Muscle of leg (tissue), 11 donors: Measurements from ENCODE around the gene BNIP5. TPM values are rescaled to one million over a fixed set of nuclear protein-coding genes. Genes with fewer than 3 reads are reported as not detected.
A peak's percentile ranks its signal among the peaks of the same experiment; 100 is the strongest.

Source experiments
- DNase-seq: peaks from one replicate; pipeline ENCODE4 v3.0.0; 2013
- H3K27ac ChIP-seq: one replicate; pipeline ENCODE4 v1.5.1; 2013; ENCODE audit warnings: mild to moderate bottlenecking, low read length, control low read depth
- H3K27me3 ChIP-seq: one replicate; pipeline ENCODE4 v1.6.1; 2013; ENCODE audit warnings: low read length; ENCODE audit not compliant: control insufficient read depth, insufficient read depth
- H3K36me3 ChIP-seq: one replicate; pipeline ENCODE4 v1.6.1; 2013; ENCODE audit warnings: low read length; ENCODE audit not compliant: control insufficient read depth, insufficient read depth
- H3K4me1 ChIP-seq: one replicate; pipeline ENCODE4 v1.6.1; 2013; ENCODE audit warnings: low read length; ENCODE audit not compliant: control insufficient read depth, insufficient read depth
- H3K4me3 ChIP-seq: one replicate; pipeline ENCODE4 v1.5.1; 2013; ENCODE audit warnings: low read length, control low read depth
- H3K9me3 ChIP-seq: replicated peaks from 2 replicates; pipeline ENCODE4 v1.6.1; 2013; ENCODE audit warnings: low read depth, low read length; ENCODE audit not compliant: control insufficient read depth
- WGBS: methylation state at CpG from one replicate; pipeline ENCODE4 v1.1.5; 2013; ENCODE audit warnings: missing lambda C conversion rate; ENCODE audit not compliant: insufficient coverage; 5-methylcytosine and 5-hydroxymethylcytosine counted together
- polyA plus RNA-seq, 8 donors: library from polyadenylated mRNA; unstranded; fragments of 120-200 nt; gene quantifications; one replicate each; pipeline versions ENCODE4 v1.2.1 to v1.2.3, GENCODE V29; 2013; ENCODE audit warnings: inconsistent platforms in 1 of 8, low replicate concordance in 1 of 8; ENCODE audit not compliant: insufficient read length in 8 of 8, insufficient read depth in 1 of 8
- total RNA-seq: library from RNA; stranded (reverse); fragments of 120-200 nt; gene quantifications from one replicate; pipeline ENCODE4 v1.2.4, GENCODE V29; 2013

BNIP5 gene
- total and polyA plus RNA-seq, 9 donors = 0.04 to 0.65 (median 0.07) TPM; not detected in 2

DNA sequence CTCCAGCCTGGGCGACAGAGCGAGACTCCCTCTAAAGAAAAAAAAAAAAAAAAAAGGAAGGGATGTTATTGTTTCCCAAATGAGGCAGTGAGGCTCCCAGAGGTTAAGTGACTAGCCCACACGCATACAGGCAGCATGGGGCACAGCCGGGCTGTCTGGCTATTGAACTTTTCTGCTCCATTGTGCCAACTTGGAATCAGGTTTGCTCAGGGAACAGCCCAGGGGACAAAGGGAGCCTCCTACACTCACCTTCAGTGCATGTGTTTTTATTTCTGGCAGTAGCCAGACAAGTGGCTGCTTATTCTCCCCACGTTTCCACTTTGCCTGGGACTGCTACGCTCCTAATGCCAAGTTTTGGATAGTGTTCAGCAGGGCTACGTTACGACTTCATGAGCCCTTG is 40.1 kb upstream of the BNIP5 start:
- Histone ChIP-seq H3K4me3 (no peak overlapping the region), H3K4me1 (no peaks in the 10 kb centered on the region), H3K27ac (no peak overlapping the region), H3K9me3 (no peaks in the 10 kb centered on the region), H3K27me3 (peaks cover 26% of the 10 kb centered on the region), H3K36me3 (no peaks in the 10 kb centered on the region)
- WGBS = 74% methylated on average over 7 of the region's 8 CpGs
- no peak for DNase-seq

DNA sequence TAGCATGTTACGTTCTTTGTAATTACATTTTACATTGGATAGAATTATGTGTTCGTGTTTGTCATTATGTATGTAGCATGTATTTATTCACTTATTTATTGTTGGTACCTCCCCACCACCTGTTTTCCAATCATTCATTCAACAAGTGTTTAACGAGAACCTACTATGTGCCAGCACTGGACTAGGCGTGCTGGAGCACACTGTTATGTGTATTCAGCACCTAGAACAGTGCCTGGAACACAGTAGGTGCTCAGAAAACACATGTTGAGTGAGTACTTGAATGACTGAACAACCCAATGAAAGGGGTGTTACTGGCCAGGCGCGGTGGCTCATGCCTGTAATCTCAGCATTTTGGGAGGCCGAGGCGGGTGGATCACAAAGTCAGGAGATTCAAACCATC is 39.5 kb upstream of the BNIP5 start:
- 95% methylated on average over 3 of the region's 8 CpGs for WGBS
- Histone ChIP-seq H3K9me3 (no peaks in the 10 kb centered on the region), H3K36me3 (no peaks in the 10 kb centered on the region), H3K4me3 (no peak overlapping the region), H3K4me1 (no peaks in the 10 kb centered on the region), H3K27ac (no peak overlapping the region), H3K27me3 (peaks cover 26% of the 10 kb centered on the region)
- no peak for DNase-seq

DNA sequence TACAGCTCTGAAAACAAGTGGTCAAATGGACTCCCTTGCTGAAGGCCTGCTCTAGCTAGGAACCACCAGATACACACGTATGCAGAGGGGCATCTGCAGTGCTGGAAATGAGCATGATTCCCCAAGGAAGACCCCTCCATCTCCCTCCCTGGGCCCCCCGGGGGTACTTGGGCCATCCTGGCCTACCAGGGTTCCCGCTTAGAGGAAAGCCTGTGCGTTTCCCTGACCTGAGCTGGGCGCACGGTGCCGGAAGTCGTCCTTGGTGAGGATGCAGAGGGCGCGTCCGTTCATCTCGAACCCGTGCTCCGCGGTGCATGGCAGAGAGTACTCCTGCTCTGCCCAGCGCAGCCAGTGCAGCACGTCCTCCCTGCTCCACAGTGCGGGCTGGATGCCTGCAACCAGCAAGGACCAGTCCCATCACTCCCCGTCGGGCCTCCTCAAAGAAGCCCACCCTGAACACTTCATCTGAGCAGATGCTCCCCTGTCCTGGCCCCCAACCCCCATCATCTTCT is 39.0 kb upstream of the BNIP5 start:
- Histone ChIP-seq H3K27ac (no peak overlapping the region), H3K4me1 (no peaks in the 10 kb centered on the region), H3K4me3 (no peak overlapping the region), H3K9me3 (no peaks in the 10 kb centered on the region), H3K36me3 (no peaks in the 10 kb centered on the region), H3K27me3 (peaks cover 26% of the 10 kb centered on the region)
- no peak for DNase-seq
- 88% methylated on average over 20 of the region's 20 CpGs for WGBS

DNA sequence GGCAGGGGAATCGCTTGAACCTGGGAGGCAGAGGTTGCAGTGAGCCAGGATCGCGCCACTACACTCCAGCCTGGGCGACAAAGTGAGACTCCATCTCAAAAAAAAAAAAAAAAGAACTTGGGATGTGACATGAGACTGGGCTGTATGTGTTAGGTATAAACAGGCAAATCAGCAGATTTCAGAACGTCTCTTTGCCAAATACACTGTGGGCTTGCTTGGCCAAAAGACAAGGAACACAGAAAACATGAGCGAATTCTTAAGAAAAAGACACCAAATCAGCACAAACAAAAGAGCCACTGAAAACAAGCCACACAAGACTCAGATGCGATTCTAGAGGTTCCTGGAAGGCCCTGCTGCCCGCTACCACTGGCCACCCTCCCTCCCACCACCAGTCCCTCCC is 38.3 kb upstream of the BNIP5 start:
- Histone ChIP-seq H3K4me3 (no peak overlapping the region), H3K27me3 (peaks cover 26% of the 10 kb centered on the region), H3K4me1 (no peaks in the 10 kb centered on the region), H3K9me3 (no peaks in the 10 kb centered on the region), H3K27ac (no peak overlapping the region), H3K36me3 (no peaks in the 10 kb centered on the region)
- WGBS = 76% methylated on average over 7 of the region's 8 CpGs
- peak; percentile 36 for DNase-seq

DNA sequence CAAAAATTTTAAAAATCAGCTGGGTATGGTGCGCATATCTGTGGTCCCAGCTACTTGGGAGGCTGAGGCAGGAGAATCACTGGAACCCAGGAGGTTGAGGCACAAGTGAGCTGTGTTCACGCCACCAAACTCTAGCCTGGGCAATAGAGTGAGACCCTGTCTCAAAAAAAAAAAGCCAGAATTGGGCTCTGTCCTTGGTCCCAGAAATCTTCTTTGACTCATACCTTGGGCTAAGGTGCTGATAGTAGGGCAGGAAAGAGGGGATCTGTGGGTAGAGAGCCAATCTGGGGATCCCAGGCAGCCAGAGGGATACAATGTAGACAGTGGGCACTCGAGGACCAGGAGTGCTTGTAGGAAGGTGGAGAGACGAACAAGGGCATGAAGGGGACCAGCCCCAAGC is 37.5 kb upstream of the BNIP5 start:
- peaks cover 2% of the 10 kb centered on the region for H3K4me1 ChIP-seq
- no peaks in the 10 kb centered on the region for H3K9me3 ChIP-seq
- no peaks in the 10 kb centered on the region for H3K36me3 ChIP-seq
- WGBS = 76% methylated on average over 4 of the region's 4 CpGs
- H3K4me3 ChIP-seq = no peak overlapping the region
- no peak for DNase-seq
- no peak overlapping the region for H3K27ac ChIP-seq
- peaks cover 26% of the 10 kb centered on the region for H3K27me3 ChIP-seq

DNA sequence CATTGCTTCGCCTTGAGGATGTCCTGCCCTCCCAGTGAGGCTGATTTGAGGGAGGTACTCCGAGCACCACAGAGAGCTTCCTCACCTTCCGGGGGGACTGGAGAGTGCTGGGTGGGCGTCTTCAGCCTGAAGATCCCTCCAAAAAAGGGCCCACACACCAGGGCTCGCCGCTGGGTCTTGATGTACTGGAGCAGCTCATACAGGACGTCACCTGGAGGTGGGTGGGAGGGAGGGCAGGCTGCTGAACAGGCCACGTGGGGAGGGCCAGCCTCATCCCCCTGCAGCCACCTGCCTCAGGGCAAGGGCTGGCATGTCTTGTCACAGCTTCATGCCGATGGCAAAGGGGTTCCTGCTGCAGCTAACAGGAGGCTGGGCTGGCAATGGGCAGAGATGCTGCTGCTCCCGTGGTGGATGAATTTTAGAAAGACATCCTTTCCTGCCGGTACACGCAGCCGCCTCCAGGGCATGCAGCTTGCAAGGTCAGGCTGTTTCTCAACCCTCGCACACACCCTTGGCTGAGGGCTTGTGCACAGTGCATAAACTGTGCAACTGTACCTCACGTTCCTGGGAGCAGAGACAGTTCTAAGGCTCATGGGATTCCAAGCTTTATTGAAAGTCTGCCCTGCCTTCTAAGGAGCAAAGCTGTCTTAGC is 36.8 kb upstream of the BNIP5 start:
- Histone ChIP-seq H3K4me1 (peaks cover 8% of the 10 kb centered on the region), H3K36me3 (no peaks in the 10 kb centered on the region), H3K4me3 (no peak overlapping the region), H3K27ac (no peak overlapping the region), H3K27me3 (peaks cover 26% of the 10 kb centered on the region), H3K9me3 (no peaks in the 10 kb centered on the region)
- 32% methylated on average over 9 of the region's 15 CpGs for WGBS
- DNase-seq = no peak

DNA sequence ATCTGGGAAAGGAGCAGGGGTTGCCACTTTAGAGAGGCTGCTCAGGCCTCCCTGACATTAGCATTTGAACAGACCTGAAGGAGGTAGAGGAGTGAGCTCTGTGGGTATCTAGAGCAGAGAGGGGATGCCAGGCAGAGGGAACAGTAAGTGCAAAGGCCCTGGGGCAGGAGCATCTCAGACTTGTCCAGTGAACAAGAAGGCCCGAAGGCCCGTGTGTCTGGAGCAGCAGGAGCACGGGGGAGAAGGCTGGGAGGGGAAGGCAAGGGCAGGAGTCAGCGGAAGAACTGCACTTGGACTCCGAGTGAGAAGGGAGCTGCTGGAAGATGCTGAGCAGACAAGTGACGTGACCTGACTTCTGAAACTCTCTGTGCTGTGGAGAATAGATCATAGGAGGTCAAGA is 35.4 kb upstream of the BNIP5 start:
- no peak overlapping the region for H3K27ac ChIP-seq
- H3K4me3 ChIP-seq = no peak overlapping the region
- H3K27me3 ChIP-seq = peaks cover 25% of the 10 kb centered on the region
- WGBS = 84% methylated on average over 6 of the region's 6 CpGs
- no peaks in the 10 kb centered on the region for H3K36me3 ChIP-seq
- DNase-seq = no peak
- peaks cover 10% of the 10 kb centered on the region for H3K4me1 ChIP-seq
- no peaks in the 10 kb centered on the region for H3K9me3 ChIP-seq

DNA sequence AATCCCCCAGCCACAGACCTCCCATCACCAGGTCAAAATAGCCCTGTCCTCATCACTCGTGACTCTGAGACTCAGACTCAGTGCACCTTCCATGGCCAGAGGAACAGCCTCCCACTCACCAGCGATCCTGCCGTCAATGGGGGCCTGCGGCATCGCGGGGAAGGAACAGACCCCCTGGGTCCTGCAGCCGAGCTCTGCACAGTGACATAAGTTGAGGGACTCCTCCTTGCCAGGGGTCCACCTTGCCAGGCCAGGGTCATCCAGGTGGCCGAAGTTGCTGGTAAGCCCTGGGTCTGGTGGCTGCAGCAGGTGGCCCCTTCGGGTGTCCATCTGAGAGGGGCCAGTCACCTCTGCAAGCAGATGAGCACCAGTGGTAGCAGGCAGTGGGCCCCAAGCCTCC is 34.5 kb upstream of the BNIP5 start:
- Histone ChIP-seq H3K36me3 (no peaks in the 10 kb centered on the region), H3K9me3 (no peaks in the 10 kb centered on the region), H3K4me1 (peaks cover 10% of the 10 kb centered on the region), H3K27ac (no peak overlapping the region), H3K27me3 (peaks cover 19% of the 10 kb centered on the region), H3K4me3 (no peak overlapping the region)
- WGBS = 81% methylated on average over 9 of the region's 9 CpGs
- DNase-seq = no peak

DNA sequence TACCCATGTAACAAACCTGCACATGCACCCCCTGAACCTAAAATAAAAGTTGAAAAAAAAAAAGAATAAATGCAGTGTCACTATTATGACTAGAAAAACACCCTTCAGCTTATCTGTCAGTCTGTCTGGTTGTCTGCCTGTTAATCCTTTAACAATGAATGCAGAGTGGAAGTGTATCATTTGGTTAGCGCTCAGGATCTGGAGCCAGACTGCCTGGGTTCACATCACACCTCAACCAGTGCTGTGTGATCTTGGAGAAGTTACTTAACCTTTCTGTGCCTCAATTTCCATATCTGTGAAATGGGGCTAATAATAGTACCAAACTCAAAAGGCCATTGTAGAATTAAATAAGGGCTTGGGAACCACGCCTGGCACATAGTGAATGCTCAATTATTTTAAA is 34.0 kb upstream of the BNIP5 start:
- 100% methylated on average over 1 of the region's 2 CpGs for WGBS
- no peaks in the 10 kb centered on the region for H3K36me3 ChIP-seq
- H3K9me3 ChIP-seq = no peaks in the 10 kb centered on the region
- no peak overlapping the region for H3K27ac ChIP-seq
- peaks cover 10% of the 10 kb centered on the region for H3K4me1 ChIP-seq
- H3K4me3 ChIP-seq = no peak overlapping the region
- H3K27me3 ChIP-seq = peaks cover 19% of the 10 kb centered on the region
- no peak for DNase-seq

DNA sequence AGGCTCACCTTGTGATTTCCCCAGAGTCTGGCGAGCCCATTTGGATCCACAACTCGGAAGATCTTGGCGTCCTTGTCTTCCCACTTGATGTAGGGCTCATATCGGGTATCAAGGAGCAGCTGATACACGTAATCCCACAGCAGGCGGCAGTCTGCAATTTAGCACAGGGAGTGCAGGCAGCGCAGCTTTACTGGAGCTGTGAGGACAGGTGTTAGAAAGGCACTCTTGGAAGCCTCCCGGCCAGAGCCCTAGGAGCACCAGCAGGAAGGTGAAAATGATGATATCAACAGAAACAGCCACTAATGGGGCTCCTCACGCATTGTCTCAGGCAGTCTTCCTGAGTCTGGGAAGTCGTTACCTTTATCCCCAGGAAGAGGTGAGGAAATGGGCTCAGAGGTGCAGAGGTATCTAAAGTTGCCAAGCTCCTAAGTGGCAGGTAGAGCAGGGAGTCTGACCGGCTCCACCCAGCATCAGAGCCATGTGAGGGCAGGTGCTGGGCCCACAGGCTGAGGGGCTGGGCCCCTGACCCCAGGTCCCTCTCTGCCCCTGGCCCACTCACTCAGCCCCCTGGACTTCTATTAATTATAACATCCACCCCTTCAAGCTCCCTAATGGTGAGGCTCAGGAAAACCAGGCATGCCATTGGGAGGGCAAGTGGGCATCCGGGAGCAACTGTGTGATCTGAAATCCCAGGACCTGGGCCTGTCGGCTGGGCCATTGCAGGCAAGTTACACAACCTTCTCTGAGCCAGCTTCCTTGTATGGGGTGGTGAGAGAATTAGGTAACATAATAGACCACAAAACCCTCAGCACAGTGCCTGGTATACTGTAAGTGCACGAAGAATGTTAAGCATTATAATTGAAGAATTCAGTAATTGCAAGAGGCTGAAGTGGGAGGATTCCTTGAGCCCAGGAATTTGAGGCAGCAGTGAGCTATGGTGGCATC is 32.5 kb upstream of the BNIP5 start:
- peak; percentile 69 for DNase-seq
- Histone ChIP-seq H3K36me3 (no peaks in the 10 kb centered on the region), H3K4me3 (no peak overlapping the region), H3K4me1 (peaks cover 10% of the 10 kb centered on the region), H3K27me3 (peaks cover 14% of the 10 kb centered on the region), H3K9me3 (no peaks in the 10 kb centered on the region), H3K27ac (no peak overlapping the region)
- 47% methylated on average over 9 of the region's 14 CpGs for WGBS
